ENCODE data around the gene ATXN1L. TPM values are rescaled to one million over a fixed set of nuclear protein-coding genes. Genes with fewer than 3 reads are reported as not detected.

The ATXN1L gene
- total RNA-seq, 1 donor from 2014 or later: 29.7 TPM

DNA sequence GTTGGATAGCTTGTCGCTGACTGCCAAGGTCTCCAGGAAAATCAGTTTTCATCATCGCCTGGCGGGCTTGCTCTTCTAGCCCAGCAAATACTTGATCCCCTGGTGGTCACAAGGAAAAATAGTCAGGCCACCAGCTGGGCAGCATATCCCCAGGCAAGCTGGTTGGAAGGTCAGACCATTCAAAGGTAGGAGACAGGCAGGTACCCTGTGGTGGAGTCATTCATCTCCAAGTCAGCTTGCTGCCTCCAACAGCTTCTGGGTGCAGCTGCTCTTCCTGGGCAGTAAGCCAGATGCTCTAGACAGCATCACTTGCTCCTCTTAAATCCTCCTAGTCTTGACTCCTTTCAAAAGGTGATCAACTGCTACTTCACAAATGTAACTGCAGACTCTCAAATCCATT is 22.2 kb downstream of the ATXN1L start:
- ATAC-seq (no peak), DNase-seq (no peak)
- H3K4me1 ChIP-seq: no peaks in the 10 kb centered on the region
- H3K36me3 ChIP-seq: peaks cover 52% of the 10 kb centered on the region
- TF ChIP-seq, protein P1, sequence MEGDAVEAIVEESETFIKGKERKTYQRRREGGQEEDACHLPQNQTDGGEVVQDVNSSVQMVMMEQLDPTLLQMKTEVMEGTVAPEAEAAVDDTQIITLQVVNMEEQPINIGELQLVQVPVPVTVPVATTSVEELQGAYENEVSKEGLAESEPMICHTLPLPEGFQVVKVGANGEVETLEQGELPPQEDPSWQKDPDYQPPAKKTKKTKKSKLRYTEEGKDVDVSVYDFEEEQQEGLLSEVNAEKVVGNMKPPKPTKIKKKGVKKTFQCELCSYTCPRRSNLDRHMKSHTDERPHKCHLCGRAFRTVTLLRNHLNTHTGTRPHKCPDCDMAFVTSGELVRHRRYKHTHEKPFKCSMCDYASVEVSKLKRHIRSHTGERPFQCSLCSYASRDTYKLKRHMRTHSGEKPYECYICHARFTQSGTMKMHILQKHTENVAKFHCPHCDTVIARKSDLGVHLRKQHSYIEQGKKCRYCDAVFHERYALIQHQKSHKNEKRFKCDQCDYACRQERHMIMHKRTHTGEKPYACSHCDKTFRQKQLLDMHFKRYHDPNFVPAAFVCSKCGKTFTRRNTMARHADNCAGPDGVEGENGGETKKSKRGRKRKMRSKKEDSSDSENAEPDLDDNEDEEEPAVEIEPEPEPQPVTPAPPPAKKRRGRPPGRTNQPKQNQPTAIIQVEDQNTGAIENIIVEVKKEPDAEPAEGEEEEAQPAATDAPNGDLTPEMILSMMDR (IDR thresholded peaks at IDR 0.05): no peak
- intact Hi-C loops (cut with DNase I): no loop called here
- H3K4me3 ChIP-seq: no peak overlapping the region
- no peaks in the 10 kb centered on the region for H3K9me3 ChIP-seq
- no peaks in the 10 kb centered on the region for H3K27me3 ChIP-seq (ENCODE audit: low read depth)
- H3K27ac ChIP-seq: no peak overlapping the region

DNA sequence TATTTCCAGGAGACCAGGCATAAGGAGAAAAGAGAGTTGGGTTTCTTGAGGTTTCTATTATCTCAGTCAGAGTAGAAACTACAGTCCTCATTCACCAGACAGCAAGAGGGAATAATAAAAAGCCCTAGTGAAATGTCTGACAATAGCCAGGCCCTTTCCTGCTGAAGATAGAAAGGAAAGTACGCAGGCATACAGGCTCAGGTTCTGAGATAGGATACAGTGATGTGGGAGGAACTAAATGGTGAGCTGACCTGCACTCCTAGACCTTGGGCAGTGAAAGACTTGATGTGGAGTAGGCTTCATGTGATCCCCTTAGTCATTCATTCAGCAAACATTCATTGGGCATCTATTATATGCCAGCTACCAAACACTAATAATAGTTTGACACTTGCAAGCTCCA is 23.3 kb downstream of the ATXN1L start:
- TF ChIP-seq, protein P1 (IDR thresholded peaks at IDR 0.05): no peak

DNA sequence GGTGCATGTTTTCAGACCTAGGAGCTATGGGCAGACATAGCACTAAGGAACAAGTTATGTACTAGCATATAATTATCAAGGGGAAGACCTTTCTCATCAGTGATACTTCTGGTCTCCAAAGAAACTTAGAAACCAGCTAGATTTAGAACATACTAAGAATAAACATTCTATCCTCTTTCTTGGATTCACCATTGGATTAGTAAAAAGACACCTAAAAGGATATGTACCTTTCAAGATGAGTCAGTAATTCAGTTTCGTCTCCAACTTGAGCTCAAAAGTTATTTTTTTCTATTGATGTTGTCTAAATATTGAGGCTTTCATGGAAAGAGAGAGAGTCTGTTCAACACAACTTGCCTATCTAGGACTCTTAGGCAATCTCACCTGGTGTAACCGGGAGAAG is 25.0 kb downstream of the ATXN1L start:
- TF ChIP-seq, protein P1 (IDR thresholded peaks at IDR 0.05): no peak
- no peak overlapping the region for H3K27ac ChIP-seq
- H3K36me3 ChIP-seq: peaks cover 28% of the 10 kb centered on the region
- no peaks in the 10 kb centered on the region for H3K4me1 ChIP-seq
- no peaks in the 10 kb centered on the region for H3K27me3 ChIP-seq (ENCODE audit: low read depth)
- ATAC-seq (no peak), DNase-seq (no peak)
- H3K4me3 ChIP-seq: no peak overlapping the region
- intact Hi-C loops (cut with DNase I): no loop called here
- H3K9me3 ChIP-seq: no peaks in the 10 kb centered on the region

More for the DNA sequence above, 23.3 kb downstream of the ATXN1L start:
- H3K36me3 ChIP-seq: peaks cover 40% of the 10 kb centered on the region
- H3K4me3 ChIP-seq: no peak overlapping the region
- H3K27ac ChIP-seq: no peak overlapping the region
- no peaks in the 10 kb centered on the region for H3K9me3 ChIP-seq
- H3K4me1 ChIP-seq: no peaks in the 10 kb centered on the region
- intact Hi-C loops (cut with DNase I): no loop called here
- DNase-seq: no peak
- H3K27me3 ChIP-seq (ENCODE audit: low read depth): no peaks in the 10 kb centered on the region
- ATAC-seq: no peak

DNA sequence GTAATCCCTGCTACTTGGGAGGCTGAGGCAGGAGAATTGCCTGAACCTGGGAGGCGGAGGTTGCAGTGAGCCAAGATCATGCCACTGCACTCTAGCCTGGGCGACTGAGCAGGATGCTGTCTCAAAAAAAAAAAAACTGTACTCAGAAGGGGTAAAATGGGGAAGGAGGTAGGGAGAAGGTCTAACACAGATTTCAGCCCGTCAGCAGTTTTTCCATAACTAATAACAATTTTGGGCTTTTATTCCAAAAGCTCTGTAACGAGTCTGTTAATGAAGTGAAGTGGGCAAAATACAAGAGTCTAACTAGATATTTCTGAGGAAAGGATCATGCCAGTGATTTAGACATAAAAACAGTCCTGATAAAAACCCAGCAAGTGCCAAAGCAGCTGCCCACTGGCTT is 27.4 kb downstream of the ATXN1L start:
- Histone ChIP-seq H3K9me3 (no peaks in the 10 kb centered on the region), H3K27ac (no peak overlapping the region), H3K36me3 (peaks cover 21% of the 10 kb centered on the region), H3K4me3 (no peak overlapping the region), H3K4me1 (no peaks in the 10 kb centered on the region), H3K27me3 (ENCODE audit: low read depth) (no peaks in the 10 kb centered on the region)
- ATAC-seq (no peak), DNase-seq (no peak)
- intact Hi-C loops (cut with DNase I): no loop called here
- TF ChIP-seq, protein P1 (IDR thresholded peaks at IDR 0.05): no peak

DNA sequence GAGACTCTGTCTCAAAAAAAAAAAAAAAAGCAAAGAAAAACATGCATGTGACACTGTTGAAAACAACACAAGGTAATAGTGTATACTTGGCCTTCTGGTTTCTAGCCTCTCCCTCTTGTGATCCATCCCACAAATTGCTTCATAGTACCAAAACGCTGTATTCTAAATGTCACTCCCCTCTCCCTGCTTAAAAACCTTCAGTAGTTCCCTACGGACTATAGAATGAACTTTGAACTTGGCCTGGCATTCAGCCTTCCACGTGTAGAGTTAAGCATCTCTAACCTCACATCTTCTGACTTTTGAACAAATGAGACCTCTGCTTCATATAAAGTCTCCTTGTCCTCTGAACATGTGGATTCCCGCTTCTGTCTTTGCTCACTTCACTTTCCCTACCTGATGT is 33.1 kb downstream of the ATXN1L start:
- no peak for DNase-seq
- Histone ChIP-seq H3K4me3 (no peak overlapping the region), H3K27ac (no peak overlapping the region), H3K27me3 (ENCODE audit: low read depth) (no peaks in the 10 kb centered on the region), H3K36me3 (peaks cover 37% of the 10 kb centered on the region), H3K4me1 (peaks cover 14% of the 10 kb centered on the region), H3K9me3 (no peaks in the 10 kb centered on the region)
- TF ChIP-seq, protein P1 (IDR thresholded peaks at IDR 0.05): no peak
- no peak for ATAC-seq
- intact Hi-C loops (cut with DNase I): no loop called here

DNA sequence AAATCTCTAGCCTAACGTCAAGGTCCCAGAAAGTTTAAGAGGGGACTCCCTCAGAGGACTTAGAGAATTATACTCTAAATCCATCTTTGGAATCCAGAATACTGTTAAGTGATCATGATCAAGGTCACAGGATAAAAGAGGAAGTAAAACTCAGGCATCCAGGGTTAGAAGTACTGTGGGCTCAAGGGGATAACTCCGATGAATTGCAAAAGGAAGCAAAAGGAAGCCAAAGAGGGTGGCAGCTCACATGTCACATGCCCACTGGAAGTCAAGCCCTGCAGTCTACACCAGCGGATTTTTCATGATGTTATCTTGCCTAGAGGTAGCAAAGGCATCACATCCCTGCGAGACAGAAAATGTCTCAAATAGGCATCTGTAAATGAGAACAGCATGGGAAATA is 34.4 kb downstream of the ATXN1L start:
- DNase-seq (no peak), ATAC-seq (no peak)
- TF ChIP-seq, protein P1 (IDR thresholded peaks at IDR 0.05): no peak
- H3K27me3 ChIP-seq (ENCODE audit: low read depth): no peaks in the 10 kb centered on the region
- H3K27ac ChIP-seq: no peak overlapping the region
- H3K9me3 ChIP-seq: no peaks in the 10 kb centered on the region
- H3K4me3 ChIP-seq: no peak overlapping the region
- peaks cover 37% of the 10 kb centered on the region for H3K36me3 ChIP-seq
- peaks cover 20% of the 10 kb centered on the region for H3K4me1 ChIP-seq
- intact Hi-C loops (cut with DNase I): no loop called here

All from lower lobe of right lung (tissue), 2 donors.